ENCODE data around the gene CIAO3.
"Not testable (repeated sequence)": the region's sequence is repeated elsewhere in the genome, so short reads cannot be mapped to it uniquely, and the experiment has no call there.

Gene CIAO3

GRCh38 chr16:740764-741505 is at the start of gene CIAO3:
Gene CIAO3 (minus strand): TSS chr16:740997. CDS start chr16:740985, 12 bp downstream.
- peak; percentile 60 for DNase-seq

- DNase-seq = no peak
These were observed 49.3 kb upstream of the CIAO3 start for GRCh38 chr16:790086-790485.

- no peak for DNase-seq
These were observed 48.5 kb upstream of the CIAO3 start for GRCh38 chr16:789191-789850.

GRCh38 chr16:788399-789126 is 47.8 kb upstream of the CIAO3 start, which contains the start of gene CHTF18:
Gene CHTF18 (plus strand): TSS chr16:788620. CDS start chr16:788685, 65 bp downstream.
- peak; percentile 72 for DNase-seq

- no peak for DNase-seq
These were observed 47.2 kb upstream of the CIAO3 start, which contains the start of gene RPUSD1 for GRCh38 chr16:787978-788398. Gene RPUSD1 (minus strand): TSS chr16:788381. CDS start chr16:787737, 644 bp downstream.

GRCh38 chr16:787321-787966 is 46.6 kb upstream of the CIAO3 start:
- DNase-seq = no peak

GRCh38 chr16:785563-786535 is 45.1 kb upstream of the CIAO3 start:
- DNase-seq = peak; percentile 6

- DNase-seq = no peak
These were observed 43.6 kb upstream of the CIAO3 start for GRCh38 chr16:784431-784830.

GRCh38 chr16:783404-784161 is 42.8 kb upstream of the CIAO3 start:
- no peak for DNase-seq

GRCh38 chr16:782766-783403 is 42.1 kb upstream of the CIAO3 start:
- no peak for DNase-seq

- DNase-seq = no peak
These were observed 41.5 kb upstream of the CIAO3 start for GRCh38 chr16:782258-782657.

- DNase-seq = no peak
These were observed 40.7 kb upstream of the CIAO3 start for GRCh38 chr16:781346-782010.

GRCh38 chr16:780296-780695 is 39.5 kb upstream of the CIAO3 start:
- DNase-seq = no peak

- DNase-seq = no peak
These were observed 38.8 kb upstream of the CIAO3 start for GRCh38 chr16:779561-779960.

GRCh38 chr16:778909-779527 is 38.2 kb upstream of the CIAO3 start:
- DNase-seq = no peak

- DNase-seq = no peak
These were observed 37.6 kb upstream of the CIAO3 start for GRCh38 chr16:778447-778846.

- no peak for DNase-seq
These were observed 37.0 kb upstream of the CIAO3 start for GRCh38 chr16:777826-778225.

GRCh38 chr16:776824-777223 is 36.0 kb upstream of the CIAO3 start:
- DNase-seq = no peak

GRCh38 chr16:776298-776697 is 35.5 kb upstream of the CIAO3 start:
- DNase-seq = not testable (repeated sequence)

All from NCI-H1694 treated with DMSO at 0.1 percent for 48 hours (cell line).